ENCODE data around the gene MAN1A2.

Gene MAN1A2

GRCh38 chr1:117576236-117576635 lies 209.0 kb downstream of the MAN1A2 start:
- no peak for DNase-seq (ENCODE audit: low spot score)

DNA sequence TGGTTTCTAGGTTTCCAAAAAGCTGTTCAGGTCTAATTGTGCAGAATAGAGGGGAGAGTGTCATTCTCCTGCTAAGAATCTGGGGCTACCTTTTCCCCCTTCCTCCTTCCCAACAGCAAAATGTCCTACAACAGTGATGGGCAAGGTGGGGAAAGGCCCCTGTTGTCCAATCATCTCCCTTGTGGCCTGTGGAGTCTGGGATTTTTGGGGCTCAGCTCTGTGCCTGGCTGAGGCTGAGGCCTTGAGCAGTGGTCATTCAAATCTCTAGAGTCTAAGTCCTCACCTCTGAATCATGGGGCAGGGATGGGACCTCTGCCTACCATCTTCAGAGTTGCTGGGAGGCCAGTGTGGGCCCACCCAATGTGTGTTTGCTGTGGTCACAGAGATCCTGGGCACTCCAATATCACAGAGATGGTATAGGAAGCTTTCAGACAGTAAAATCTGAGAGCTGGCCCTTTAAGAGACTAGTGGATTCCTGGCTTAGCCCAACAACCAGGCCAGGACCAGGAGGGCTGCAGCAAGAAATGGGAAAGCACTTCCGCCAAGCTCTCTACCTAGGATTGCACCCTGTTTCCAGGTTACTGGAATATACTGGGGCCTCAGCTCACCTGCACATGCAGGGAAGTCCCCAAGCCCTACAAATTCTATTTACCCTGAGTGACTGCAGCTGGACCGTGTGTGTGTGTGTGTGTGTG lies 210.1 kb downstream of the MAN1A2 start:
- DNase-seq (ENCODE audit: low spot score), result no peak

DNA sequence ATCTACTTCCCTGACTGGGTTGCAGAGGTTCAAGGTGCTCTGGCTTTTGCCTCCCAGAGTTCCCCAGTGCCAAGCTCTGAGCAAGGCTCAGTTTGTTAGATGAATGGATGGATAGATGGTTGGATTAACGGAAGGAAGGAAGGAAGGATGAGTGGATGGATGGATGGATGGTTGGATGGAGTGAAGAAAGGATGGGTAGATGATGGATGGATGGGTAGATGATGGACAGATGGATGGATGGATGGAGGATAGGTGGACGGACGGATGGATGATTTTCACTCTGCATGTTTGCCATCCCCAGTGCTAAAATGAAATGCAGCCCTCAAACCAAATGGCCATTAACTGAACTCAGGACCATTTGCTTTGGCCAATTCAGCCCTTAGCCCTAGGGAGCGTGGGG lies 211.2 kb downstream of the MAN1A2 start:
- DNase-seq (ENCODE audit: low spot score), result no peak

All from AG20443 (cell line).